ENCODE measurements around the gene RPS15. TPM values are rescaled to one million over a fixed set of nuclear protein-coding genes. Genes with fewer than 3 reads are reported as not detected.

Gene RPS15
- total and polyA plus RNA-seq, 2 donors (not counting 3 experiments of a cell fraction or from before 2014, with no cell fraction given), result 1,260 to 3,270 TPM

DNA sequence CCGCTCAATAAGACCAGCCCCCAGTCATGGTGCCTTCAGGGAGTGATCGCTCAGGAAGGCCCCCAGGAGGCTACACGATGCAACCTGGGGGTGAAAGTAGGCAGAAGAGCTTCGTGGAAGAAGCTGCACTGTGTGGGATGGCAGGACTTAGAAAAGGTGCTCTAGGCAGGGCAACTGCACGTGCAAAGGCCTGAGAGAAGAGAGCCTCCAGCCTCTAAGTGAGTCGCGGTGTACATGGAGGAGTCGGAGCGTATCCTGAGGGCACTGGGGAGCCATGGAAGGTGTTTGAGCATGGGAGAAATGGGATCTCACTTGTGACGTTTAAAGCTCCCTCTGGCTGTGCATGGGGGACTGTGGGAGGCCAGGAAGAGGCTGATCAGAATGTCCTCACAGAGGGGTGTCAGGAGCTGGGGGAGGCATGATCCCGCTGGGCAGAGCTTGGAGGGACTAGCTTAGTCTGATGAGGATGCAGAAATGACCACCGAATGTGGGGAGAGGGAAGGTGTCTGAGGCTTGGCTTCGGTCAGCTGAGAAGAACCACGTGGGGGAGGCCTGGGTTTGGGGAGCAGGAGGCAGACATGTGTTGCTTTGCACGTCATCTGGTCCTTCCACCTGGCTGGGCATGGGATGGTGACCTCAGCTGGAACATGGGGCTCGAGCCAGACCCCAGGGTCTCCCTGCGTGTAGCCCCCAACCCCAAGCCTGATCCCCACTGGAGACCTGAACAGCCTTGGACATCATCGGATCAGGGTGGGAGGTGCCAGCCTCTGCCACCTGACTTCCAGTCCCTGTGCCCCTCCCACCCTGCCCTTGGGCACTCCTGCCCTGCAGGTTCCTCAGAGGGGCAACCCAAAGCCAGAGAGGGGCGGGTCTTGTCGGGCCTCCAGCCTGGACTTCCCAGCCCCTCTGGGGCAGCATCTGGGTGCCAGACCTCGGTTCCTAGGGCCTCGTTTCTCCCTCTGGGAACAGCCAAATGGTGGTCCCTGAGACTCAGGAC, 12.8 kb downstream of the RPS15 start:
- H3K9ac ChIP-seq (replicated peaks; ENCODE audit: extremely low read depth, insufficient read depth, low read length), result no peak overlapping the region
- peak; percentile 13 for TF ChIP-seq EZH2 (IDR thresholded peaks at IDR 0.05; ENCODE audit: borderline replicate concordance, low read depth, low read length, severe bottlenecking)
- TF ChIP-seq, protein P1, sequence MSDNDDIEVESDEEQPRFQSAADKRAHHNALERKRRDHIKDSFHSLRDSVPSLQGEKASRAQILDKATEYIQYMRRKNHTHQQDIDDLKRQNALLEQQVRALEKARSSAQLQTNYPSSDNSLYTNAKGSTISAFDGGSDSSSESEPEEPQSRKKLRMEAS (IDR thresholded peaks at IDR 0.05; ENCODE audit: insufficient read depth, insufficient read length), result no peak
- intact Hi-C loops (cut with micrococcal nuclease) (no loop called here), dilution Hi-C loops (cut with MboI; ENCODE audit: extremely low pct_ligation_motif_present, low sequenced_read_pairs) (no loop called here)
- CTCF ChIA-PET, result no interaction called here
- peaks cover 30 to 44% of the 10 kb centered on the region in 2 experiments for H3K27me3 ChIP-seq (ENCODE audit: control insufficient read depth in 2 of 2, insufficient read depth in 2 of 2, low read length in 2 of 2)
- no peaks in the 10 kb centered on the region for H3K36me3 ChIP-seq (ENCODE audit: control insufficient read depth in 2 of 2, extremely low read depth in 1 of 2, insufficient read depth in 2 of 2, low read length in 2 of 2)
- FAIRE-seq (no peak), DNase-seq (ENCODE audit: low read depth, low spot score) (no peak)
- H3K9me1 ChIP-seq (replicated peaks; ENCODE audit: control insufficient read depth, extremely low read depth, insufficient read depth, low read length), result no peaks in the 10 kb centered on the region
- H3K4me3 ChIP-seq (replicated peaks in 1 of 3; ENCODE audit: insufficient read depth in 1 of 3, low read depth in 1 of 3, low read length in 3 of 3), result no peak overlapping the region
- no peaks in the 10 kb centered on the region for H3K79me2 ChIP-seq (ENCODE audit: control insufficient read depth, insufficient read depth, low read length)
- BruUV-seq (replicated peaks), result no TSS peak
- H3K4me1 ChIP-seq (ENCODE audit: control insufficient read depth, extremely low read depth, insufficient read depth, low read length), result no peaks in the 10 kb centered on the region
- H4K20me1 ChIP-seq (replicated peaks; ENCODE audit: control insufficient read depth, extremely low read depth, insufficient read depth, low read length), result no peaks in the 10 kb centered on the region
- H3K27ac ChIP-seq (ENCODE audit: insufficient read depth, low read depth, low read length), result no peak overlapping the region
- no peak overlapping the region for H2AFZ ChIP-seq (ENCODE audit: low read depth, low read length)
- no peaks in the 10 kb centered on the region for H3K9me3 ChIP-seq (replicated peaks; ENCODE audit: control insufficient read depth, insufficient read depth, low read length)
- POLR2A ChIA-PET, result no interaction called here
- H3K4me2 ChIP-seq (ENCODE audit: insufficient read depth, low read length), result no peak overlapping the region

DNA sequence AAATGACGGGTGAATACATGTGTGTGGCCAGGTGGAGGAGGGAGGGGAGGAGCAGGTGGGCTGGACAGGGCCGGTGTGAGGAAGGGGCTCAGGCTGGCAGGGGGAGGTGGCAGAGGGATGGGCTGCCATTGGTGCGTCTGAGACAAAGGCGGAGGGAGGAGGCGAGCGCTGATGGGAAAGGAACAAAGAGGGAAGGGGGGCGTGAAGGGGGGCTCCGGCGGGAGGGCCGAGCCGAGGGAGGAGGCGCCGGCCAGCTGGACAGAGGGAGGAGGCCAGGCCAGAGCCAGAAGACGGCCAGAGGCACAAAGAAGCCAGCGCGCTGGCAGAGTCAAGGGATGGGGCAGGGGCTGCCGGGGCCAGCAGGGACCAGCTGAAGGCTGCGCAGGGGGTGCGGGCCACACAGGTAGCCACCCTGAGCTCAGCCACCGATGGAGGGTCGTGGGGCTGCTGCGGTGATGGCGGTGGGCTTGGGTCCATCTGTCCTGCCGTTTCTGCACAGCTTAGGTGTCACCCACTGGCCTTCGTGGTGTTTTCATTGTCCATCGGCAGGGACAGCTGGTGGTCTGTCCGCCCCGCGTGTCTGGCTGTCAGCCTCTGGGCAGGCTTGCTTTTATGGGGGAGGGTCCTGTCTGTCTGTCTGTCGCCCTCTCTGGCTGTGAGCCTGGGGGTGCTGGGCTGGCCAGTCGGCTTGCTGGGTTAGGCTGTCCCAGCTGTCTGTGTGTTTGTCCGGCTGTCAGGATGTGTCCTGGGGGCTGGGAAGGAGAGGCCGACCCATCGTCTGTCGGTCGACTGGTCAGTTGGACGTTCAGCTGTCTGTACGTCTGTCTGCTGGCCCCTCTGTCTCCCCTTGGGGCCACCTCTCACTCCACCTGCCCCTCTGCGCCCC, 14.0 kb downstream of the RPS15 start:
- no peak overlapping the region for H3K4me2 ChIP-seq (ENCODE audit: insufficient read depth, low read length)
- intact Hi-C loops (cut with micrococcal nuclease) (no loop called here), dilution Hi-C loops (cut with MboI; ENCODE audit: extremely low pct_ligation_motif_present, low sequenced_read_pairs) (no loop called here)
- H3K27me3 ChIP-seq (ENCODE audit: control insufficient read depth in 2 of 2, insufficient read depth in 2 of 2, low read length in 2 of 2), result peaks cover 28 to 43% of the 10 kb centered on the region in 2 experiments
- FAIRE-seq (no peak), DNase-seq (ENCODE audit: low read depth, low spot score) (no peak)
- H3K79me2 ChIP-seq (ENCODE audit: control insufficient read depth, insufficient read depth, low read length), result no peaks in the 10 kb centered on the region
- ChIA-PET POLR2A (no interaction called here), CTCF (interaction anchor here (0.6 to 2.4 kb wide), 2 partner anchors 14 to 65 kb away, joined by 3 to 14 read pairs; no protein-coding TSS in a partner anchor)
- H3K27ac ChIP-seq (ENCODE audit: insufficient read depth, low read depth, low read length), result no peak overlapping the region
- BruUV-seq (replicated peaks), result no TSS peak
- no peaks in the 10 kb centered on the region for H4K20me1 ChIP-seq (replicated peaks; ENCODE audit: control insufficient read depth, extremely low read depth, insufficient read depth, low read length)
- no peak overlapping the region for H3K4me3 ChIP-seq (replicated peaks in 1 of 3; ENCODE audit: insufficient read depth in 1 of 3, low read depth in 1 of 3, low read length in 3 of 3)
- H2AFZ ChIP-seq (ENCODE audit: low read depth, low read length), result no peak overlapping the region
- H3K9me3 ChIP-seq (replicated peaks; ENCODE audit: control insufficient read depth, insufficient read depth, low read length), result no peaks in the 10 kb centered on the region
- no peaks in the 10 kb centered on the region for H3K36me3 ChIP-seq (ENCODE audit: control insufficient read depth in 2 of 2, extremely low read depth in 1 of 2, insufficient read depth in 2 of 2, low read length in 2 of 2)
- TF ChIP-seq FOS (IDR thresholded peaks at IDR 0.05; ENCODE audit: borderline replicate concordance, insufficient read depth, low read length) (no peak), MYC (IDR thresholded peaks at IDR 0.05; ENCODE audit: low read depth, low read length) (no peak), POLR2AphosphoS5 (IDR thresholded peaks at IDR 0.05; ENCODE audit: insufficient read depth, low read depth, low read length) (no peak), POLR2A (IDR thresholded peaks at IDR 0.05; ENCODE audit: low read depth, low read length) (no peak), GATA2 (IDR thresholded peaks at IDR 0.05; ENCODE audit: insufficient read depth, insufficient read length, low read depth, low read length) (no peak)
- TF ChIP-seq, protein P1 (IDR thresholded peaks at IDR 0.05; ENCODE audit: insufficient read depth, insufficient read length), result no peak
- no peak overlapping the region for H3K9ac ChIP-seq (replicated peaks; ENCODE audit: extremely low read depth, insufficient read depth, low read length)
- H3K4me1 ChIP-seq (ENCODE audit: control insufficient read depth, extremely low read depth, insufficient read depth, low read length), result no peaks in the 10 kb centered on the region
- H3K9me1 ChIP-seq (replicated peaks; ENCODE audit: control insufficient read depth, extremely low read depth, insufficient read depth, low read length), result no peaks in the 10 kb centered on the region
